ENCODE measurements around the gene SPATA22.
A peak's percentile ranks its signal among the peaks of the same experiment; 100 is the strongest.
"Not testable (repeated sequence)": the region's sequence is repeated elsewhere in the genome, so short reads cannot be mapped to it uniquely, and the experiment has no call there.

The SPATA22 gene

DNA sequence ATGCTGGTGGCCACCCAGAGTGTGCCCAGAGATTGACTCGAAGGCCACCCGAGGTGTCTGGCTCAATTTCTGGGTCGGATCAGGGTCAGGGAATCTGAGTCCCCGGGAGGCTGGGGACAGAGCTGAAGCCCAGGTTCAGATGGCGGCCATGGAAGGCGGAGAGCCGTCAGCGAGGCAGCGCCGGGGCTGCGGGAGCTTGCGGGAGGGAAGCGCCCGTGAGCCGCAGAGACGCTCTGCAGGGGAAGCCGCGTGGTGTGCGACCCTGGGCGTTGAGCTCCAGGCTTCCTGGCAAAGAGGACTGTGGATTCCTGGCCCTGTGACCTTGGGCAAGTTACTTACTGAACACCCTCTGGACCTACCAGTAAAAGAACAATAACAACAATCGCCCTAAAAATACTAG lies 518 bp upstream of the SPATA22 start:
- no peak for DNase-seq

- no peak for DNase-seq
Measured at GRCh38 chr17:3469529-3469928, 2.1 kb downstream of the SPATA22 start.

DNA sequence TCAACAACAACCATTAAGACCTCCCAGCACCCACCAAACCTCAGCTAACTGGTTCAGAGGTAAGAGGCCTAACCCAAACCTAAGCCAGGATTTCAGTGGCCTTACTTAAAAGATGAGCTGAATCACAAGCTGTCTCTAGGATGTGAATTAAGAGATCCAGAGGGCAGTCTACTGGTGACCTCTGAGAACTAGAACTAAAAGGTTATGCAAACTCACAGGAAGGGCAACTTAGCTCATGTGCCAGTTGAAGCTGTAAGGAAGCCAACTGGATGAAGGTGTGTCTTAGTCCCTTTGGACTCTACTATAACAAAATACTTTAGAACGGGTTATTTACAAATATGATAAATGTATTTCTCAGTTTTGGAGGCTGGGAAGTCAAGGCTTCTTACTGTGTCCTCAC lies 5.3 kb downstream of the SPATA22 start:
- not testable (repeated sequence) for DNase-seq

GRCh38 chr17:3448059-3448665 lies 23.5 kb downstream of the SPATA22 start:
- no peak for DNase-seq

- DNase-seq, result no peak
Measured at GRCh38 chr17:3447625-3448024, 24.0 kb downstream of the SPATA22 start.

GRCh38 chr17:3440451-3440850 lies 31.2 kb downstream of the SPATA22 start:
- no peak for DNase-seq

DNA sequence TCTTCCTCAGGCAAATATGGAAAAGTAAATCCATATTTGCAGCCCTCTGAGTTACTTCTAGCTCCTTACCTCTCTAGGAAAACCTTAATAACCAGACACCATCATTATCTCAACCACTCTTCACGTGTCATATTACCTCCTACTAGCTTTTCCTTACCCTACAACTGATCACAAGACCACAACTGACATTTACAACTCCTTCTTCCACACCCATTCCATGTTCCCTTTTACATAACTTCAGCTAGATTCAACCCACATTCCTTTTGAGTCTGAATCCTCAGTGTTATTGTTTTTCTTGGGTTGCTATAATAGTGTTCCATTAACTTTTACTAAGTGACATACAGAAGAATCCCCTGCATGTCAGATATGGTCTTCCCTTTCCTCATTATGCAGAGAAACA lies 33.3 kb downstream of the SPATA22 start:
- DNase-seq, result no peak

GRCh38 chr17:3433741-3434140 lies 37.9 kb downstream of the SPATA22 start, which contains the start of gene OR1E2:
Gene OR1E2 (minus strand): TSS chr17:3433841. CDS start chr17:3433841, 0 bp downstream.
- no peak for DNase-seq

DNA sequence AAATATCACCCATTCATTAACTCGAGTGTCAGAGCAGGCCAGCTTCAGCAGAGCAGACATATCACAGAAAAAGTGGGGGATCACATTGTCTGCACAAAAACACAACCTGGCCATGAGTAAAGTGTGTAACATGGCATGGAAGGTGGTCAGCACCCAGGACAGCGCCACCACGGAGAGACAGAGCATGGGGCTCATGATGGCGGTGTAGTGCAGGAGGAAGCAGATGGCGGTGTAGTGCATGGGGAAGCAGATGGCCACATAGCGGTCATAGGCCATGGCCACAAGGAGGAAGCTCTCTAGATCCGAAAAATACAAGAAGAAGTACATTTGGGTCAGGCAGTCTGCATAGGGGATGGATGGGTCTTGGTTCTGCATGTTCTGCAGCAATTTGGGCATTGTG lies 38.4 kb downstream of the SPATA22 start:
- not testable (repeated sequence) for DNase-seq

DNA sequence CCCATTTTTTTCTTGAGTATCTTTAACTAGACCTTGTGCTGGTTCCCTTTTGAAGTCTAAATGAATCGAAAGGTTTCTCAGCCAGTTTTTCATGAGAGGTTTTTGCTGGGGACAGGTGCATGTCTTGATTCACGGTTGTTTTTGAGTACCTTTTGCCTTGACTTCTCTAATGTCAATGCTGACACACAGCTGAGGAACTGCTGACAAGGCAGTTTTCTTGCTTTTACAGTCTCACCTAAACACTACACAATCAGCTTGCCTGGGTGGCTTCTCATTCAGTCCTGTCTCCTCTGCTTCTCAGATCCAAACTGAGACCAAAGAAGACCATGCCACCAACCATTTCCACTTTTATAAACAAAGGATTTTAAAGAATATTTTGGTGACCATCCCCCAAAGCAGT lies 53.4 kb downstream of the SPATA22 start:
- no peak for DNase-seq

GRCh38 chr17:3415610-3416009 lies 56.0 kb downstream of the SPATA22 start:
- no peak for DNase-seq

- not testable (repeated sequence) for DNase-seq
Measured at GRCh38 chr17:3412216-3412615, 59.4 kb downstream of the SPATA22 start.

DNA sequence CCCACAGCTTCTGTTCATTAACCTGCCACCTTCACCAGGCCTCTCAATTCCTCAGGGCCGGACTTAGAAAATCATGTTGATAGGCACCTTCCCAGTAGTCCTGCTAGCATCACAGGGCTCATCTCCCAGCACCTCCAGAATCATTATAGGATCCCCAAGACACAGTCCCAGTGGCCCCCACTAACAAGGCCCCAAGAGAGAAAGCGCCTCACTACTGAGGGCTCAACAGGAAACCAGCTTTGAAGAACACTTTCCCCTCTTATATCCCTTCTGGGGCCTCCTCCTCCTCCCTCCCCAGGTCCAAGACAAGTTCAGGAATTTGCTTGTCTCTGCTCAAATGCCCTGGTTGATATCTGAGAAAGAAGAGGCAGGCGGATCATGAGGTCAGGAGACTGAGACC lies 60.5 kb downstream of the SPATA22 start, which contains the start of gene OR3A3:
Gene OR3A3, plus strand, starts transcription at position 301 of the 400 bp plus-strand sequence.
- DNase-seq, result no peak

- not testable (repeated sequence) for DNase-seq
Measured at GRCh38 chr17:3403856-3404255, 67.8 kb downstream of the SPATA22 start.

DNA sequence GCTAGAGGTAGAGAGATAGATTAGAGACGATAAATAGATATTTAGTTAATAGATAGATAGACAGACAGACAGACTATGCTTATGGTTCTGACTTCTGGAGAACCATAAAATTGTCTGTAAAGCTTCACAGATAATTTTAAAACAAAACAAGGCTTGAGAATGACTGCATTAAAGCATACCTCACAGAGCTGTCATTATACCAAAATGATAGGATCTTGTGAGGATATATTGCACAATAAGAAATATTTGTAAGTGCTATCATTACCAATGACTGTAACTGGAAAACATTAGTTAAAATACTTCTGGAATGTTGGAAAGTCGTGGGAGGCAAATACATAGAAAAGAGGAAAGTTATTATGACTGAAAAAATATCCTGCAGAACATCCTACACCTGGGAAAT lies 69.8 kb downstream of the SPATA22 start:
- DNase-seq, result no peak

- DNase-seq, result peak; percentile 3
Measured at GRCh38 chr17:3400055-3400454, 71.6 kb downstream of the SPATA22 start.

- DNase-seq, result no peak
Measured at GRCh38 chr17:3398310-3398709, 73.3 kb downstream of the SPATA22 start, which contains the start of gene OR1E1. Gene OR1E1 (minus strand): TSS chr17:3398410. CDS start chr17:3398410, 0 bp downstream.

GRCh38 chr17:3397801-3398200 lies 73.8 kb downstream of the SPATA22 start:
- not testable (repeated sequence) for DNase-seq

Measured in NCI-H1694 treated with DMSO at 0.1 percent for 48 hours (cell line).